Hepatocyte (in vitro differentiated cells): ENCODE results near the gene PHF20.
"Not testable (repeated sequence)": the region's sequence is repeated elsewhere in the genome, so short reads cannot be mapped to it uniquely, and the experiment has no call there.

Source experiments
- EZH2phosphoT487 ChIP-seq: fragments of 200-600 bp; sonication (generic); IDR thresholded peaks from one replicate; pipeline ENCODE4 v1.6.1; 2018; ENCODE audit warnings: antibody characterized with exemption, mild to moderate bottlenecking, low read depth, moderate library complexity; ENCODE audit not compliant: unreplicated experiment, severe bottlenecking
- TF ChIP-seq, protein P1 (sequence below): fragments of 200-600 bp; sonication (generic); IDR thresholded peaks from 2 replicates; pipeline ENCODE4 v1.5.1; 2016; ENCODE audit warnings: antibody characterized with exemption, mild to moderate bottlenecking; ENCODE audit not compliant: poor library complexity

DNA sequence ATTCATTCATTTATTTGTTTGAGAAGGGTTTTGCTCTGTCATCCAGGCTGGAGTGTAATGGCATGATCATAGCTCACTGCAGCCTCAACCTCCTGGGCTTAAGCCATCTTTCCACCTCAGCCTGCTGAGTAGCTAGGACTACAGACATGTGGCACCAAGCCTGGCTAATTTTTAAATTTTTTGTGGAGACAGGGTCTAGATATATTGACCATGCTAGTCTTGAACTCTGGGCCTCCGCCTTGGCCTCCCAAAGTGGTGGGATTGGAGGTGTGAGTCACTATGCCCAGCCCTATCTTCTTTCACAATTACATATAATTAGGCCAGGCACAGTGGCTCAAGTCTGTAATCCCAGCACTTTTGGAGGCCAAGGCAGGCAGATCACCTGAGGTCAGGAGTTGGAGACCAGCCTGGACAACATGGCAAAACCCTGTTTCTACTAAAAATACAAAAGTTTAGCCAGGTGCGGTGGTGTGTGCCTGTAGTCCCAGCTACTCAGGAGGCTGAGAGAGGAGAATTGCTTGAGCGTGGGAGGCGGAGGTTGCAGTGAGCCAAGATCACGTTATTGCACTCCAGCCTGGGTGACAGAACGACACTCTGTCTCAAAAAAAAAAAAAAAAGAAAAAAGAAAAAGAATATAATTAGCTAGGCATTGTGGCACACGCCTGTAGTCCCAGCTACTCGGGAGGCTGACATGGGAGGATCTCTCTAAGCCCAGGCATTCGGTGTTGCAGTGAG is 110.8 kb downstream of the PHF20 start:
- TF ChIP-seq EZH2phosphoT487 = not testable (repeated sequence)
- TF ChIP-seq, protein P1, sequence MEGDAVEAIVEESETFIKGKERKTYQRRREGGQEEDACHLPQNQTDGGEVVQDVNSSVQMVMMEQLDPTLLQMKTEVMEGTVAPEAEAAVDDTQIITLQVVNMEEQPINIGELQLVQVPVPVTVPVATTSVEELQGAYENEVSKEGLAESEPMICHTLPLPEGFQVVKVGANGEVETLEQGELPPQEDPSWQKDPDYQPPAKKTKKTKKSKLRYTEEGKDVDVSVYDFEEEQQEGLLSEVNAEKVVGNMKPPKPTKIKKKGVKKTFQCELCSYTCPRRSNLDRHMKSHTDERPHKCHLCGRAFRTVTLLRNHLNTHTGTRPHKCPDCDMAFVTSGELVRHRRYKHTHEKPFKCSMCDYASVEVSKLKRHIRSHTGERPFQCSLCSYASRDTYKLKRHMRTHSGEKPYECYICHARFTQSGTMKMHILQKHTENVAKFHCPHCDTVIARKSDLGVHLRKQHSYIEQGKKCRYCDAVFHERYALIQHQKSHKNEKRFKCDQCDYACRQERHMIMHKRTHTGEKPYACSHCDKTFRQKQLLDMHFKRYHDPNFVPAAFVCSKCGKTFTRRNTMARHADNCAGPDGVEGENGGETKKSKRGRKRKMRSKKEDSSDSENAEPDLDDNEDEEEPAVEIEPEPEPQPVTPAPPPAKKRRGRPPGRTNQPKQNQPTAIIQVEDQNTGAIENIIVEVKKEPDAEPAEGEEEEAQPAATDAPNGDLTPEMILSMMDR = not testable (repeated sequence)
